Esophagus (tissue), 2 donors: ENCODE measurements around the gene KRT7. TPM values are rescaled to one million over a fixed set of nuclear protein-coding genes. Genes with fewer than 3 reads are reported as not detected.

ENCODE experiments used
- H3K27ac ChIP-seq, 2 donors: one replicate each; pipeline ENCODE4 v1.5.1; 2013; ENCODE audit warnings: low read depth in 2 of 2, mild to moderate bottlenecking in 2 of 2, inconsistent platforms in 1 of 2, low read length in 1 of 2, moderate library complexity in 1 of 2
- H3K27me3 ChIP-seq, 2 donors: one replicate each; pipeline ENCODE4 v1.6.1; 2013; ENCODE audit warnings: low read length in 2 of 2, control low read depth in 1 of 2, mild to moderate bottlenecking in 1 of 2; ENCODE audit not compliant: insufficient read depth in 2 of 2, control insufficient read depth in 1 of 2
- H3K36me3 ChIP-seq, 2 donors: one replicate each; pipeline ENCODE4 v1.6.1; 2013; ENCODE audit warnings: low read length in 1 of 2; ENCODE audit not compliant: control insufficient read depth in 2 of 2, insufficient read depth in 2 of 2
- H3K4me1 ChIP-seq, 2 donors: one replicate each; pipeline ENCODE4 v1.6.1; 2013; ENCODE audit warnings: low read length in 1 of 2; ENCODE audit not compliant: control insufficient read depth in 2 of 2, insufficient read depth in 2 of 2
- H3K4me3 ChIP-seq, 2 donors: one replicate each; pipeline ENCODE4 v1.5.1; 2013; ENCODE audit warnings: low read length in 2 of 2, mild to moderate bottlenecking in 2 of 2, low read depth in 1 of 2, moderate library complexity in 1 of 2
- H3K9me3 ChIP-seq, 2 donors: one replicate each; pipeline ENCODE4 v1.6.1; 2013; ENCODE audit warnings: mild to moderate bottlenecking in 2 of 2, low read depth in 1 of 2, low read length in 1 of 2, moderate library complexity in 1 of 2; ENCODE audit not compliant: control insufficient read depth in 2 of 2, insufficient read depth in 1 of 2
- WGBS, 2 donors: extraction: QIAGEN DNeasy Blood & Tissue Kit; methylation state at CpG; one replicate each; pipeline ENCODE4 v1.1.7; 2013; 5-methylcytosine and 5-hydroxymethylcytosine counted together
- polyA plus RNA-seq, 2 donors: library from polyadenylated mRNA; stranded (reverse); fragments of 200-250 nt; gene quantifications; one replicate each; pipeline ENCODE4 v1.2.3, GENCODE V29; 2013
- donor health status: healthy with polysubstance abuse.
- donor health status: Bipolar disorder and iron deficiency.

The KRT7 gene
- polyA plus RNA-seq, 2 donors = 153 to 213 TPM

- H3K27me3 ChIP-seq = peaks cover 0 to 6% of the 10 kb centered on the region in 2 donors
Measured at GRCh38 chr12:52258335-52258901, 25.4 kb downstream of the KRT7 start.

GRCh38 chr12:52259657-52260243 lies 26.7 kb downstream of the KRT7 start:
- peaks cover 0 to 3% of the 10 kb centered on the region in 2 donors for H3K9me3 ChIP-seq
- no peak overlapping the region for H3K27ac ChIP-seq
- WGBS, 2 donors = 81 to 82% methylated on average over 6 of the region's 6 CpGs
- H3K4me1 ChIP-seq = peaks cover 0 to 6% of the 10 kb centered on the region in 2 donors
- no peaks in the 10 kb centered on the region for H3K36me3 ChIP-seq
- H3K27me3 ChIP-seq = peaks cover 0 to 6% of the 10 kb centered on the region in 2 donors
- no peak overlapping the region for H3K4me3 ChIP-seq

More at GRCh38 chr12:52258335-52258901, 25.4 kb downstream of the KRT7 start:
- H3K27ac ChIP-seq = no peak overlapping the region
- H3K36me3 ChIP-seq = no peaks in the 10 kb centered on the region
- H3K9me3 ChIP-seq = peaks cover 0 to 3% of the 10 kb centered on the region in 2 donors
- no peak overlapping the region for H3K4me3 ChIP-seq
- WGBS, 2 donors = 13 to 14% methylated on average over 65 to 72 of the region's 72 CpGs
- H3K4me1 ChIP-seq = peaks cover 0 to 6% of the 10 kb centered on the region in 2 donors

- WGBS, 2 donors = 70 to 74% methylated on average over 9 of the region's 9 CpGs
- Histone ChIP-seq H3K36me3 (no peaks in the 10 kb centered on the region), H3K4me1 (peaks cover 0 to 6% of the 10 kb centered on the region in 2 donors), H3K4me3 (no peak overlapping the region), H3K27ac (no peak overlapping the region), H3K9me3 (peaks cover 0 to 3% of the 10 kb centered on the region in 2 donors), H3K27me3 (peaks cover 0 to 6% of the 10 kb centered on the region in 2 donors)
Measured at GRCh38 chr12:52260361-52261207, 27.5 kb downstream of the KRT7 start.

GRCh38 chr12:52261208-52261484 lies 28.1 kb downstream of the KRT7 start:
- peaks cover 0 to 6% of the 10 kb centered on the region in 2 donors for H3K4me1 ChIP-seq
- peaks cover 0 to 3% of the 10 kb centered on the region in 2 donors for H3K9me3 ChIP-seq
- peaks cover 0 to 6% of the 10 kb centered on the region in 2 donors for H3K27me3 ChIP-seq
- H3K27ac ChIP-seq = no peak overlapping the region
- H3K36me3 ChIP-seq = no peaks in the 10 kb centered on the region
- WGBS, 2 donors = 78 to 89% methylated on average over 1 of the region's 1 CpG
- H3K4me3 ChIP-seq = no peak overlapping the region

GRCh38 chr12:52262286-52262685 lies 29.2 kb downstream of the KRT7 start:
- 83 to 94% methylated on average over 3 of the region's 3 CpGs for whole genome bisulfite sequencing, 2 donors
- peaks cover 0 to 6% of the 10 kb centered on the region in 2 donors for H3K4me1 ChIP-seq
- no peak overlapping the region for H3K4me3 ChIP-seq
- no peaks in the 10 kb centered on the region for H3K36me3 ChIP-seq
- no peak overlapping the region for H3K27ac ChIP-seq
- no peaks in the 10 kb centered on the region for H3K9me3 ChIP-seq
- H3K27me3 ChIP-seq = peaks cover 0 to 3% of the 10 kb centered on the region in 2 donors

GRCh38 chr12:52263761-52264434 lies 30.9 kb downstream of the KRT7 start:
- no peaks in the 10 kb centered on the region for H3K4me1 ChIP-seq
- H3K36me3 ChIP-seq = no peaks in the 10 kb centered on the region
- no peak overlapping the region for H3K4me3 ChIP-seq
- H3K9me3 ChIP-seq = no peaks in the 10 kb centered on the region
- 86 to 89% methylated on average over 7 of the region's 7 CpGs for WGBS, 2 donors
- H3K27ac ChIP-seq = no peak overlapping the region
- peaks cover 0 to 3% of the 10 kb centered on the region in 2 donors for H3K27me3 ChIP-seq

GRCh38 chr12:52264435-52264825 lies 31.4 kb downstream of the KRT7 start:
- WGBS, 2 donors = 66 to 76% methylated on average over 2 of the region's 2 CpGs
- Histone ChIP-seq H3K9me3 (no peaks in the 10 kb centered on the region), H3K27me3 (peaks cover 0 to 3% of the 10 kb centered on the region in 2 donors), H3K4me3 (no peak overlapping the region), H3K4me1 (no peaks in the 10 kb centered on the region), H3K36me3 (no peaks in the 10 kb centered on the region), H3K27ac (no peak overlapping the region)

GRCh38 chr12:52266514-52266913 lies 33.5 kb downstream of the KRT7 start:
- 77 to 90% methylated on average over 2 of the region's 2 CpGs for WGBS, 2 donors
- peaks cover 0 to 3% of the 10 kb centered on the region in 2 donors for H3K27me3 ChIP-seq
- no peaks in the 10 kb centered on the region for H3K4me1 ChIP-seq
- no peaks in the 10 kb centered on the region for H3K36me3 ChIP-seq
- no peaks in the 10 kb centered on the region for H3K9me3 ChIP-seq
- H3K27ac ChIP-seq = no peak overlapping the region
- no peak overlapping the region for H3K4me3 ChIP-seq

- Histone ChIP-seq H3K36me3 (no peaks in the 10 kb centered on the region), H3K27me3 (peaks cover 0 to 2% of the 10 kb centered on the region in 2 donors), H3K9me3 (no peaks in the 10 kb centered on the region), H3K4me3 (no peak overlapping the region), H3K27ac (no peak overlapping the region), H3K4me1 (no peaks in the 10 kb centered on the region)
- WGBS, 2 donors = 97 to 98% methylated on average over 3 of the region's 3 CpGs
Measured at GRCh38 chr12:52267266-52267665, 34.2 kb downstream of the KRT7 start.
